GM18868 (cell line): ENCODE results near the gene OR4F15.
A peak's percentile ranks its signal among the peaks of the same experiment; 100 is the strongest.
"Not testable (repeated sequence)": the region's sequence is repeated elsewhere in the genome, so short reads cannot be mapped to it uniquely, and the experiment has no call there.

Source experiments
- ATAC-seq: cut with Tn5 transposase; IDR thresholded peaks from one replicate; pipeline ENCODE4 v1.9.1; 2021; ENCODE audit warnings: mild to moderate bottlenecking, moderate library complexity; ENCODE audit not compliant: unreplicated experiment

OR4F15 gene

GRCh38 chr15:101811902-101812301, at the start of gene OR4F15:
TSS of gene OR4F15 (plus strand) at chr15:101812202. CDS start at chr15:101818187, 5,985 bp downstream.
- ATAC-seq, result no peak

- ATAC-seq, result not testable (repeated sequence)
Measured at GRCh38 chr15:101764669-101765339, 47.2 kb upstream of the OR4F15 start.

GRCh38 chr15:101765340-101765671, 46.7 kb upstream of the OR4F15 start:
- not testable (repeated sequence) for ATAC-seq

GRCh38 chr15:101765772-101766456, 46.1 kb upstream of the OR4F15 start:
- ATAC-seq, result no peak

GRCh38 chr15:101767083-101767640, 44.8 kb upstream of the OR4F15 start:
- not testable (repeated sequence) for ATAC-seq

GRCh38 chr15:101772921-101773320, 39.1 kb upstream of the OR4F15 start:
- no peak for ATAC-seq

GRCh38 chr15:101773496-101774100, 38.4 kb upstream of the OR4F15 start:
- no peak for ATAC-seq

GRCh38 chr15:101775136-101775535, 36.9 kb upstream of the OR4F15 start:
- no peak for ATAC-seq

GRCh38 chr15:101778576-101778975, 33.4 kb upstream of the OR4F15 start:
- ATAC-seq, result not testable (repeated sequence)

GRCh38 chr15:101780225-101780624, 31.8 kb upstream of the OR4F15 start:
- ATAC-seq, result not testable (repeated sequence)

- no peak for ATAC-seq
Measured at GRCh38 chr15:101781928-101782327, 30.1 kb upstream of the OR4F15 start.

- no peak for ATAC-seq
Measured at GRCh38 chr15:101784644-101785043, 27.4 kb upstream of the OR4F15 start.

GRCh38 chr15:101786422-101786821, 25.6 kb upstream of the OR4F15 start:
- peak; percentile 43 for ATAC-seq

- ATAC-seq, result not testable (repeated sequence)
Measured at GRCh38 chr15:101788001-101788400, 24.0 kb upstream of the OR4F15 start.

- not testable (repeated sequence) for ATAC-seq
Measured at GRCh38 chr15:101788503-101789269, 23.3 kb upstream of the OR4F15 start.

GRCh38 chr15:101790748-101791147, 21.3 kb upstream of the OR4F15 start:
- not testable (repeated sequence) for ATAC-seq

GRCh38 chr15:101793981-101794380, 18.0 kb upstream of the OR4F15 start:
- ATAC-seq, result not testable (repeated sequence)

- no peak for ATAC-seq
Measured at GRCh38 chr15:101795455-101795854, 16.5 kb upstream of the OR4F15 start.

- no peak for ATAC-seq
Measured at GRCh38 chr15:101799665-101800064, 12.3 kb upstream of the OR4F15 start.

- ATAC-seq, result no peak
Measured at GRCh38 chr15:101801048-101801447, 11.0 kb upstream of the OR4F15 start.

- no peak for ATAC-seq
Measured at GRCh38 chr15:101803209-101803608, 8.8 kb upstream of the OR4F15 start, which contains the start of gene OR4F6. TSS of gene OR4F6 (plus strand) at chr15:101803509. CDS start at chr15:101805720, 2,211 bp downstream.
